KMS-11 (cell line): ENCODE results near the gene PARP8.
A peak's percentile ranks its signal among the peaks of the same experiment; 100 is the strongest.
"Not testable (repeated sequence)": the region's sequence is repeated elsewhere in the genome, so short reads cannot be mapped to it uniquely, and the experiment has no call there.

Experiments used
- H2AFZ ChIP-seq: fragments of 200-600 bp; sonication (generic); 2 replicates; pipeline ENCODE4 v1.6.1; 2016; ENCODE audit warnings: antibody characterized with exemption, mixed run types, low read depth
- H3K27ac ChIP-seq: fragments of 200-600 bp; sonication (generic); 2 replicates; pipeline ENCODE4 v1.6.1; 2016; ENCODE audit warnings: mild to moderate bottlenecking, mixed run types
- H3K27me3 ChIP-seq: fragments of 200-600 bp; sonication (generic); 2 replicates; pipeline ENCODE4 v1.6.1; 2017; ENCODE audit warnings: mild to moderate bottlenecking, low read depth, mixed run types, moderate library complexity; ENCODE audit not compliant: insufficient read depth
- H3K36me3 ChIP-seq: fragments of 200-600 bp; sonication (generic); 2 replicates; pipeline ENCODE4 v1.6.1; 2017; ENCODE audit warnings: mild to moderate bottlenecking, mixed run types; ENCODE audit not compliant: insufficient read depth
- H3K4me1 ChIP-seq: fragments of 200-600 bp; sonication (generic); 2 replicates; pipeline ENCODE4 v1.6.1; 2016; ENCODE audit warnings: mild to moderate bottlenecking, low read depth, mixed run types; ENCODE audit not compliant: poor library complexity, severe bottlenecking
- H3K4me2 ChIP-seq: fragments of 200-600 bp; sonication (generic); 2 replicates; pipeline ENCODE4 v1.7.0; 2016; ENCODE audit warnings: mild to moderate bottlenecking, mixed run types
- H3K4me3 ChIP-seq: fragments of 200-600 bp; sonication (generic); IDR thresholded peaks from 2 replicates; pipeline ENCODE4 v1.6.1; 2017; ENCODE audit warnings: low read depth, low read length, mixed read lengths; ENCODE audit not compliant: insufficient read depth
- H3K79me2 ChIP-seq: fragments of 200-600 bp; sonication (generic); 2 replicates; pipeline ENCODE4 v1.6.1; 2016; ENCODE audit warnings: low read depth, mixed run types; ENCODE audit not compliant: insufficient read depth
- H3K9ac ChIP-seq: fragments of 200-600 bp; sonication (generic); 2 replicates; pipeline ENCODE4 v1.6.1; 2016; ENCODE audit warnings: mild to moderate bottlenecking, mixed run types
- H4K20me1 ChIP-seq: fragments of 200-600 bp; sonication (generic); 2 replicates; pipeline ENCODE4 v1.6.1; 2016; ENCODE audit warnings: mild to moderate bottlenecking, mixed run types; ENCODE audit not compliant: insufficient read depth
- CTCF ChIP-seq: fragments of 200-600 bp; sonication (generic); conservative IDR thresholded peaks from 2 replicates; pipeline ENCODE4 v1.6.1; 2017; ENCODE audit warnings: low read depth, mild to moderate bottlenecking, antibody characterized with exemption, low read length, moderate library complexity, mixed read lengths

The PARP8 gene

GRCh38 chr5:50675385-50675784 is 8.9 kb downstream of the PARP8 start:
- Histone ChIP-seq H3K27me3 (no peaks in the 10 kb centered on the region), H3K4me3 (no peak overlapping the region), H3K9ac (no peak overlapping the region), H3K27ac (no peak overlapping the region), H3K4me1 (peaks cover 21% of the 10 kb centered on the region), H3K4me2 (no peak overlapping the region), H4K20me1 (no peaks in the 10 kb centered on the region), H3K36me3 (no peaks in the 10 kb centered on the region), H2AFZ (no peak overlapping the region), H3K79me2 (peaks cover 21% of the 10 kb centered on the region; the same call in 1 of the 2 replicates)
- no peak for TF ChIP-seq CTCF

- not testable (repeated sequence) for H2AFZ ChIP-seq, H3K27ac ChIP-seq, H3K4me1 ChIP-seq, H4K20me1 ChIP-seq, H3K9ac ChIP-seq, H3K27me3 ChIP-seq, H3K36me3 ChIP-seq, H3K4me2 ChIP-seq, H3K4me3 ChIP-seq
- peaks cover 14% of the 10 kb centered on the region; the same call in 1 of the 2 replicates for H3K79me2 ChIP-seq
Observed at GRCh38 chr5:50679554-50679953, 13.1 kb downstream of the PARP8 start.

GRCh38 chr5:50684721-50685120 is 18.3 kb downstream of the PARP8 start:
- H3K4me3 ChIP-seq = no peak overlapping the region
- H3K9ac ChIP-seq = no peak overlapping the region
- no peak for TF ChIP-seq CTCF

GRCh38 chr5:50687548-50687947 is 21.1 kb downstream of the PARP8 start:
- H3K4me2 ChIP-seq = no peak overlapping the region
- no peaks in the 10 kb centered on the region for H3K79me2 ChIP-seq
- H3K9ac ChIP-seq = no peak overlapping the region
- H3K4me3 ChIP-seq = no peak overlapping the region
- H3K4me1 ChIP-seq = peaks cover 10% of the 10 kb centered on the region
- no peak overlapping the region for H3K27ac ChIP-seq
- no peak overlapping the region for H2AFZ ChIP-seq
- peaks cover 6% of the 10 kb centered on the region; the same call in 1 of the 2 replicates for H4K20me1 ChIP-seq
- H3K36me3 ChIP-seq = no peaks in the 10 kb centered on the region
- no peak for TF ChIP-seq CTCF
- H3K27me3 ChIP-seq = no peaks in the 10 kb centered on the region

More at GRCh38 chr5:50684721-50685120, 18.3 kb downstream of the PARP8 start:
- H2AFZ ChIP-seq = no peak overlapping the region
- H3K36me3 ChIP-seq = no peaks in the 10 kb centered on the region
- H3K4me1 ChIP-seq = no peaks in the 10 kb centered on the region
- H3K79me2 ChIP-seq = peaks cover 6% of the 10 kb centered on the region; the same call in 1 of the 2 replicates
- H3K27me3 ChIP-seq = no peaks in the 10 kb centered on the region
- H4K20me1 ChIP-seq = no peaks in the 10 kb centered on the region
- H3K27ac ChIP-seq = no peak overlapping the region
- no peak overlapping the region for H3K4me2 ChIP-seq

GRCh38 chr5:50691399-50692016 is 25.1 kb downstream of the PARP8 start:
- Histone ChIP-seq H3K9ac (no peak overlapping the region), H3K27me3 (no peaks in the 10 kb centered on the region), H3K79me2 (no peaks in the 10 kb centered on the region), H3K4me3 (no peak overlapping the region), H3K27ac (no peak overlapping the region), H4K20me1 (peaks cover 6% of the 10 kb centered on the region; the same call in 1 of the 2 replicates), H2AFZ (no peak overlapping the region), H3K4me1 (peaks cover 10% of the 10 kb centered on the region), H3K4me2 (peak overlapping the region; percentile 36), H3K36me3 (no peaks in the 10 kb centered on the region)
- no peak for TF ChIP-seq CTCF
